AG08395 (cell line): ENCODE results near the gene CASKIN1.

ENCODE experiments used
- DNase-seq: peaks from one replicate; pipeline ENCODE4 v3.0.0; 2012; ENCODE audit warnings: mixed read lengths, low spot score

Gene CASKIN1

DNA sequence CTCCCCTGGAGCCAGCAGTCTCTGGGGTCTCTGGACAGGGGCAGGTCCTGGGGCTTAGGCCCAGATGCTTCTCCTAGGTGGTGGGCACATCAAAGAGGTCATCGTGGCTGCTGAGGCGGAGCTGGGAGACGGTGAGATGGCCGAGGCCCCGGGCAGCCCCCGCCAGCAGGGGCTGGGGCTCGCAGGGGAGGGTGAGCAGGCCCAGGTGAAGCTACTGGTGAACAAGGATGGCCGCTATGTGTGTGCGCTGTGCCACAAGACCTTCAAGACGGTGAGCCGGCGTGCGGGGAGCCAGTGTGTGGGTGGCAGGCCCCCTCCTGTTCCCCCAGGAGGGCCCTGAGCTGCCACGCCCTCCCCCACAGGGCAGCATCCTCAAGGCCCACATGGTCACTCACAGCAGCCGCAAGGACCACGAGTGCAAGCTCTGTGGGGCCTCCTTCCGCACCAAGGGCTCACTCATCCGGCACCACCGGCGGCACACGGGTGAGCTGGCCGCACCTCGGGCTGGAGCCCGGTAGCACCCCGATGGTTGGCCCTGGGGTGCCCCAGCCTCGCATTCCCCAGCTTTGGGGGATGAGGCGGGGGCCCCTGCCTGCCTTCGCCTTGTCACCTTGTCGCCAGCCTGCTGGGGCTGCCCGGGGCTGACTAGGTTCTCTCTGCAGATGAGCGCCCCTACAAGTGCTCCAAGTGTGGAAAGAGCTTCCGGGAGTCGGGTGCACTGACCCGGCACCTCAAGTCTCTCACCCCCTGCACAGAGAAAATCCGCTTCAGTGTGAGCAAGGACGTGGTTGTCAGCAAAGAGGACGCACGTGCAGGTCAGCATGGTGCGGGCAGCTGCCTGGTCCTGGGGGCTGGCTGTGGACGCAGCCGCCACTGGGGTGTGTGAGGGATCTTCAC is 35.9 kb upstream of the CASKIN1 start:
- no peak for DNase-seq

DNA sequence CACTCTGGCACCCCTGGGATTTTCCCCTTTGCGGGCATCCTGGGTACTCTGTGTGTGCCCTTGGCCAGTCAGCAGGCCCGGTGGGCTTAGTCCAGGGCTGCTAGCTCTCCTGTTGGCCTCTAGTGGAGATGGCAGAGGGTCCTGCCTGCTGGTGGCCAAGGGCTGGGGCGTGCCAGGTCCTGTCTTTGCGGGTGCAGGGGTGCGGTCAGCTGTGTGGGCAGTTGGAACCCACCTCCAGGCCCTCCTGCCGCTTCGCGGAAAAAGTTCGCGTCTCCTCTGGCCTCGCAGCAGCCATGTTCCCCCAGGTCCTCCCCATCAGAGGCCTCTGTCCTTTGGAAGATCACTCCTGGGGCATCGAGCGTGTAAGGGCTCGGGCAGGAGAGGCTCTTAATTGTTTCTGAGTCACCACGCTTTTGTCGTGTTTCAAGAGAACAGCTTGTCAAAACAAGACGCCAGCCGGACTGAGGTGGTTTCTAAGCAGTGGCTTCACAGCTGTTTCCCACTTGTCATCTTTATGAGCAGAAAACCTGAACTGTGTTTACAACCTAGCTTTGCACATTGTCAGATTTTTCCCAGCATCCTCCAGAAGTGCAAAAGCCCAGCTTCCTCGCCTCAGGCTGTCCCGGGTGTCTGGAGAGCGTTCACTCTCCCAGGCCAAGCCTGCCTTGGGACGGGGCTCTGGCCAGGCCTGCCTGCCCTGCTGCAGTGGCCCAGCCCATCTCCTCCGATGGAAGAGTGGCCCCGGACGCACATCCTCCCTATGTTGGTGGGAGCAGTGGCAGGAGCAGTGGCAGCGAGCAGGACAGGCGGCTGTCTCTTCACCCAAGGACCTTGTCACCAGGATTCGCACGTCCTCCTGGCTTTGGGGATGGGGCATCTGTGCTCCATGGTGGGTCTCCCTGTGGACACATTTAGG is 34.9 kb upstream of the CASKIN1 start:
- DNase-seq = no peak

DNA sequence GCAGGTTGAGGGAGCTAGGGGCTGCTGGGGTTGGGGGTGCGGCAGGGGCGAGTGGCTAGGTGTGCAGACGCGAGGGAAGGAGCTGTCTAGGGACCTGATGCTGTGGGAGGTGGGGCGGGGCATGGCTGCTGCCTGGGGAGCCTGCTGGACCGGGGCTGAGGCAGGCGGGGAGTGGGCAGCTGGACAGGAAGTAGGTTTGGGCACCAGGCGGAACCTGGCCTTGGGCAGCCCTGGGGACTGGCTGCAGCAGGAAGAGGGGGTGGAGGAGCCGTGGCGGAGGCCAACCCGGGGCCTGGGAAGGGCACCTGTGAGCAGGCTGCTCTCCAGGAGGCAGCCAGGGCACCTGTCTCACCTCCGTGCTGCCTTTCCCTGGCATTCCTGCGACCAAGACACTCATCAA is 34.0 kb upstream of the CASKIN1 start:
- no peak for DNase-seq

DNA sequence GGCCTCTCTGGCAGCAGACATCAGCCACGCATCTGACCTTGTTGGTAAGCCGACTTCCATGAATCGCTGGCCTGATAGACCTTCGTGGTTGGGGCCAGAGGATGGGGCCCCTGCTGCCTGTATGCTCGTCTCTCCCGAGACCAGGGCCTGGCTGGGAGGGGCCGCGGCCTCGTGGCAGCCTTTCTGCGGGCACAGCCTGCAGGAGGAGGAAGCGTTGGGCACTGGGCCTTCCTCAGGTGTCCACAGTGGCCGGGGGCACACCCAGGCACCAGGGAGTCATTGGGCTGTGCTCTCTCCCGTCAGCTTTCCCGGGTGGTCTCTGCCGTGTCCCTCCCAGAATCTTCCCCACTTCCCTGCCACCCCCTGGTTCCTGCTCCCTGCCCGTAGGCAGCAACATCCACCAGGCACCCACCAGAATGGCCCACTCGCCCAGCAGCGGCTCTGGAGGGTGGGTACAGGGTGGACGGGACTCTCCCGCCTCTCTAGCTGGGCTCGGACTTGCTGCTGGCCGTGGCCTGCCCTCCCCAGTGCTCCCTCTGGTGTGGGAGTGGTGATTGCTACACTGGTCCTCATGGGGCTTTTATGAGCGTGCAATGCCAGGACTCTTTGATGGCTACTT is 33.3 kb upstream of the CASKIN1 start:
- no peak for DNase-seq

DNA sequence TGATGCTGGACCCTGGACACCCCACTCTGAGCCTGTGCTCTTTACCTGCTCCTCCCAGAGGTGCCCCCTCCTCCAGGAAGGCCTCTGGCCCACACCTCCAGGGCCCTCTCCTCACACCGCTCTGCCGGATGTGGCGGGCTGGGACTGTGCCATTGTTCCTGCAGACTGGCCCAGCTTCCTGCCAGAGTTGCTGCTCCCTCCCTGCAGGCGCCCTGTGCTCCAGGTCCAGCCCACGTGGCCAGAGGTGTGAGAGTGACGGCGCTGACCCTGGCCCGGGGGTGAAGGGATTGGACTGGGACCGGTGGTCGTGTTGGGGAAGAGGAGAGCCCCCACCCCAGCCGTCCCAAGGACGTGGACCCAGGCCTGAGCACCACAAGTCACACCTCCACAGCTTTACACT is 32.7 kb upstream of the CASKIN1 start:
- DNase-seq = no peak

DNA sequence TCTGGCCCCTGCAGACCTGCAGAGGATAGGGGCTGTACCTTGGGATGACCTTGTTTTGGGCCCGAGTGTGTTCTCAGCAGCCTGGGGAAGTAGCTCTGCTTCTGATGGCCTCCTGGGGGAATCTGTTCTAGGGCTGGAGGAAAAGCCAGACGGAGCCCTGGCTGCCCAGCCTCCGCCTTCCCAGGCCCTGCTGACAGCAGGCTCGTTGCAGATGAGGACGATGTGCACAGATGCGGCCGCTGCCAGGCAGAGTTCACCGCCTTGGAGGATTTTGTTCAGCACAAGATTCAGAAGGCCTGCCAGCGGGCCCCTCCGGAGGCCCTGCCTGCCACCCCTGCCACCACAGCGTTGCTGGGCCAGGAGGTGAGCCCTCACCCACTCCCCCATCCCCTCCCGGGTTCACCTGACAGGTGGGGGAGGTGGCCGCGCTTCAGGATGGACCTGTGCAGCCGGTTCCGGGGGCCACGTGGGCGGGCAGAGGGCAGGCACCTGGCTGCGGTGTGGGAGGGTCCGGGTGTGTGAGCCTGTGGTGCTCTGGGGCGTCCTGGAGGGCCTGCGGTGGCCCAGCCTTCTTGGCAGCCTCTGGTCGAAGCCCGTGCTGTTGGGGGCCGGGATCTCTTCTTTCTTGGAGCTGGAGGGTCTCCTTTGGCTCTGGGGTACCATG is 31.9 kb upstream of the CASKIN1 start:
- no peak for DNase-seq

DNA sequence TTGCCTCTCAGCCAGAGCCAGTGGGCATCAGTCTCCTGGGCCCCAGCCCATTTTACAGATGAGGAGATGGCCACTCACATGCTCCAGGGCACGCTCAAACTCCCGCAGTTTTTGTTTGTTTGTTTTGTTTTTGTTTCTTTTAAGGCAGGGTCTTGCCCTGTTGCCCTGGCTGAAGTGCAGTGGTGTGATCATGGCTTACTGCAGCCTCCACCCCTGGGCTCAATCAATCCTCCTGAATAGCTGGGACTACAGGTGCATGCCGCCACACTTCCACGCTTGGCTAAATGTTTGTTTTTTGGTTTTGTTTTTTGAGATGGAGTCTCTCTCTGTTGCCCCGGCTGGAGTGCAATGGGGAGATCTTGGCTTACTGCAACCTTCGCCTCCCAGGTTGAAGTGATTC is 30.5 kb upstream of the CASKIN1 start:
- no peak for DNase-seq

DNA sequence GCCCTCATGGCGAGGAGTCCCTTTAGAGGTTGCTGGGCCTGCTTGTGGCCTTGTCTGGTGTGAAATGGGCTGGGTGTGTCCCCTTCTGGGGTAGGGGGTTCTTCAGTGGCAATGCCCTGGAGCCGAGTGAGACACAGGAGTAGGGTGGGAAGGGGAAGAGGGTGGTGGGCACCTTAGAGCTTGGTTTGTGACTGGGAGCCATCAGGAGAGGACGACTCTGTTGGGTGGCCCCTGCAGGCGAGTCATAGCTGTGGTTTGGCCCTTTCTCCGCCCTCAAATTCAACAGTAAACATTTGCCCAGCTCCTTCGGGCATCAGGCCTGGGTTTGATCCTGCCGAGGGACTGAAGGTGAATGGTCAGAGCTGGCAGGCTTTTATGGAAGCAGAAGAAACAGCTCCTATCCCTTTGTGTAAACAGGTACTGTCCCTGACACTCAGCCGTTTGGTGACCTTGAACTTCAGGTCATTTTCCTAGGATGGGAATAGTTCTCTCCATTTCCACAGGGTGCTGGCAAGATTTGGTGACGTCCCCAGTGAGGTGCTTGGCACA is 29.9 kb upstream of the CASKIN1 start:
- no peak for DNase-seq

DNA sequence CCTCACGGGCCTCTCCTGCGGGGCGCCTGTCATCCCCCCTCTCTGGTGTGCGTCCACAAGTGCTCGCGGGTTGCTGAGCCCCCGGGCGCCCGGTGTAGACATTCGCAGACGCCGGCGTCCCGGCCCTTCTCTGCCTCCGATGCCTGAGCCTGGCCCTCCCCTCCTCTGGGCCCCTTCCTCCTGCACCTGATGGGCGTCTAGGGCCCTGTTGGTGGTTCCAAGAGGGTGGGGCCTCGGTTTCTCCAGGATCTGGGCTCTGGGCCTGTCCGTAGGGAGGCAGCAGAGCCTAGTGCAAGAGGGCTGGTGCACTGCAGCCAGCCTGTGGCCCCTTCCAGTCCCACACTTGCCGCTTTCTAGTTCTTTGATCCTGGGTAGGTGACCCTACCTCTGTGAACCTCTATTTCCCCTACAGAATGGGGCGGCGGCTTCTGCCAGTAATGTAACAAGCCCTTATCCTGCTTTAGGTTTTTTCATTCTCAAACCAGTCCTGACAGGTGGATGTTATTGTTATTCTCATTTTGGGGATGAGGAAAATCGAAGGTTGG is 27.6 kb upstream of the CASKIN1 start:
- peak; percentile 68 for DNase-seq

DNA sequence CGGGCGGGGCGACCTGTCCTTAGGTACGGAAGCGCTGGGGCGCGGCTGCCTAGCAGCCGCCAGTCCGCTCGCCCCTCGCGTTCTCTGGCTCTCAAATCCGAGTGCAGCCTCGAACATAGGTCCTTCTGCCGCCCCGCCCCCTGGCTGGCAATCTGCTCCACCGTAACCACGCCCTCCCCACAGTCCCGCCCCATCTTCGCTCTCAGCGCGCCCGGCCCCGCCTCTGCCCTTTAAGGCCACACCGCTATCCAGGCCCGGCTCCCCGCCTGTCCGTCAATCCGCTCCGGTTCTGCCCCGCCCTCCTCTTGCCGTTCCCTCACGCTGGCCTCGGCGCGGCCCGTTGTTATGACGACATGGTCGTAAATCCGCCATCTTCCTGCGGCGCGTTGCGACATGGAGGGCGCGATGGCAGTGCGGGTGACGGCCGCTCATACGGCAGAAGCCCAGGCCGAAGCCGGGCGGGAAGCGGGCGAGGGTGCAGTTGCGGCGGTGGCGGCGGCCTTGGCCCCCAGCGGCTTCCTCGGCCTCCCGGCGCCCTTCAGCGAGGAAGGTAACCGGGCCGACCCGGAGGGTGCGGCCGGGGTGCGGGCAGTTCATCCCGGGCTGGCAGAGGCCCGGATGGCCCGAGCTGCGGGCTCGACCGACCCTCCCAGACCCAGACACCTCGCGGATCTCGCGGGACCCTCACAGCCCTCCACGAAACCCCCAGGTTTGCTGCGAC is 27.0 kb upstream of the CASKIN1 start, which contains the start of gene E4F1:
TSS of gene E4F1 (plus strand) at position 371 of the 721 bp plus-strand sequence. CDS start at position 394, 23 bp downstream.
- peak; percentile 99 for DNase-seq

DNA sequence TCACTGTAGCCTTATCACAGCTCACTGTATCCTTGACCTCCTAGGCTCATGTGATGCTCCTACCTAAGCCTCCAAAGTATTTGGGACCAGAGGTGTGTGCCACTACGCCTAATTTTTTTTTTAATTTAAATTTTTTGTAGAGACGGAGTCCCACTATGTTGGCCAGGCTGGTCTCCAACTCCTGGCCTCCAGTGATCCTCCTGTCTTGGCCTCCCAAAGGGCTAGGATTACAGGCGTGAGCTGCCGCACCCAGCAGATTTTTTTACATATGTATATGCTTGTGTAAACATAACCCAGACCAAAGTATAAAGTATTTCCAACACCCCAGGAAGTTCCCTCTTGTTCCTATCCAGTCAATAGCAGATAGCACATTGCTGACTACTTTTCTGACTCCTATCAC is 19.9 kb upstream of the CASKIN1 start:
- no peak for DNase-seq

DNA sequence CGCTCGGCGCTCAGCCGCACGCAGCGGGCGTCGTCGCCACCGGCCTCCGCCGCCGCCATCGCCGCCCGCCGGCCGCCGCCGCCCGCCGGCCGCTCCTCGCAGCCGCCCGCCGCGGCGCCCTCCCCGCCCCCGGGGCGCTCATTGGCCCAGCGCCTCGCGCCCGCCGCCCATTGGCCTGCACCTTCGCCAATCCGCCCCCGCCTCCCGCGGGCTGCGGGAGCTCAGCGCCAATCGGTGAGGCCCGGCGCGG is 18.2 kb upstream of the CASKIN1 start, which contains the start of gene PGP:
TSS of gene PGP (minus strand) at position 122 of the 250 bp plus-strand sequence. CDS start at position 59, 63 bp downstream.
- DNase-seq = no peak

DNA sequence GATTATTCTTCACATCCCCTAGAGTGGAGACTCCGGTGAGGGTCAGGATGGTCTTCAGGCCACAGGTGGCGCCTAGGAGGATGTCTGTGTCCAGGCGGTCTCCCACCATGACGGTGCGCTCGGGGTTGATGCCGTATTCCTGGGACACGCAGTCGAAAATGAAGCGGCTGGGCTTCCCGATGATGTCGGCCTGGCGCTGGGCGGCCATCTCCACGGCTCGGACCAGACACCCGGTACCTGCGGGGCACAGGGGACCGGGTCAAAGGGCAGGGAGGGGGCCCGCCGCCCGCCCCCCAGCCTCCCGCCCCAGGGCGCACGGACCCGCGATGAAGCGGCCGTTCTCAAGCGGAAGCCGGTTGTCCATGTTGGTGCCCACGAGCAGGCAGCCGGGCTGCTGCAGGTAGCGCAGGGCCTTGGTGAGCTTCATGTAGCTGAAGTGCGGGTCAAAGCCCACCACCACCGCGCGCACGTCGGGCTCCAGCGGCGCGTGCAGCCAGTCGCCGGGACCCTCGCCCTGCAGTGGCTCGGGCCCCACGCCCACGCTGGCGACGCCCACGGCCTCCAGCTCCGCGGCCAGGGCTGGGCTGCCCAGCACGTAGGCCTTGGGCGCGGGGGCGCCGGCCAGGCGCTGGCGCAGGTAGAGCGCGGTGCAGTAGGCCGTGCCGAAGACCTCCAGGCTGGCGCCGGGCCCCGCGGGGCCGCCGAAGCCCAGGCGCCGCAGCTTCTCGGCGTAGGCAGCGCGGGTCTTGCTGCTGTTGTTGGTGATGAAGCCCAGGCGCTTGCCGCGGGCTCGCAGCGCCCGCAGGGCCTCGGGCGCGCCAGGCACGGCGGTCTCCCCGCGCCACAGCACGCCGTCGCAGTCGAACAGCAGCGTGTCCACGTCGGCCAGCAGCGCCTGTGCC is 17.7 kb upstream of the CASKIN1 start:
- DNase-seq = no peak

DNA sequence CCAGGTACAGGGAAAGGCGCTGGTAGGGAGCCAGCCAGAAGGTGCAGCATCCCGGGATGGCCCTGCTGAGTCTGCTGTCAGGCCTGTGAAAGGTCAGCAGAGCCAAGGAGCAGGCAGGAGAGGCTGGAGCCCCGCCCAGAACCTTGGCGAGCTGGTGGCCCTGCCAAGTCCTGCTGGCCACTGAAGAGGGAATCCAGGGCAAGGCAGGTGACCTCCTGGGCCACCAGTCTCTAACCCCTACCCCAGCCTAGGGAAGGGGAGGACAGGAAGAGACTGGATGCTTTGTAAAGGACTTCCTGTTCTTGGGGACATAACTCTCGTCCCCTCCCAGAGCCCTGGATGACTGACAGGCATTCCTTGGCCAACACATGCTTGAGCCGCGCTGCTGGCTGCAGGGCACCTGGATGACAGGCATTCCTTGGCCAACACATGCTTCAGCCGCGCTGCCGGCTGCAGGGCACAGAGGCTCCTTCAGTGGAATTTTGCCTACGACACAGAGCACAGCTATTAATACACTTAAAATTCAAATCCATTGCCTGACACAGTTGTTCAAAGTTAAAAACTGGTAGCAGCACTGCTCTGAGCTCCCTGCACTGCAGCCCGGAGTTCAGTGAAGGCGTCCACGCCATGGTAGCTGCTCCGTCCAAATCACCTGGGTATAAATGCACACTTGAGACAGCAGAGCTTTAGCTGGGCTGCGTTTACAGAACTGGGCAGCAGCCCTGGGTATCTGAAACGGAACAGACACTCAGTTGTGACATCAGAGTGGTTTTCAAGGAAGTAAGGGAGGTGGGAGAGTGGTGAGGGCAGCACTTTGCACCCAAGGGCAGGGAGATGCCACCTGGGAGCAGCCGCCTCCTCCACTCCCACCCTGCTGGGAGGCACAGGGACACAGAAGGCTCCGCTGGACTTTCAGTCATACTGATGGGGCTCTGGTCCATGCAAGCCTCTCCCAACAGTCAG is 16.2 kb upstream of the CASKIN1 start:
- no peak for DNase-seq

DNA sequence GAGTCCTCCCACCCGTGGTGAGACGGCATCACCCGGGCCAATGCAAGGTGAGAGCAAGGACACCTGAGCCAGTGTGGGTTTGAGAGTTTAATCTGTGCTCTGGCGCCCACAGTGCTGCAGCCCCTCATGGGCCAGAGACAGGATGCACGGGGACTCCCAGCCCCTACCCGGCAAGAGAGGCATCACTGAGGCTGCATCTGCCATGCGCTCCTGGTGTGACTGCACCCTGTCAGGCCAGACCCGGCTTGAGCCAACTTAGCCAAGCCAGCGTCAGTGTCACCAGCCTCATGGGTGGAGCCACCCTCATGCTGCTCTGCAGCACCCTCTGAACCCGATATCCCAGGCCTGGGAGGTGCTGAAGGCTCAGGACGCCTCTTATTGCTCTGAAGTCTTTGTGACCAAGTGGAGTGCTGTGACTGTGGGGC is 15.5 kb upstream of the CASKIN1 start:
- no peak for DNase-seq

DNA sequence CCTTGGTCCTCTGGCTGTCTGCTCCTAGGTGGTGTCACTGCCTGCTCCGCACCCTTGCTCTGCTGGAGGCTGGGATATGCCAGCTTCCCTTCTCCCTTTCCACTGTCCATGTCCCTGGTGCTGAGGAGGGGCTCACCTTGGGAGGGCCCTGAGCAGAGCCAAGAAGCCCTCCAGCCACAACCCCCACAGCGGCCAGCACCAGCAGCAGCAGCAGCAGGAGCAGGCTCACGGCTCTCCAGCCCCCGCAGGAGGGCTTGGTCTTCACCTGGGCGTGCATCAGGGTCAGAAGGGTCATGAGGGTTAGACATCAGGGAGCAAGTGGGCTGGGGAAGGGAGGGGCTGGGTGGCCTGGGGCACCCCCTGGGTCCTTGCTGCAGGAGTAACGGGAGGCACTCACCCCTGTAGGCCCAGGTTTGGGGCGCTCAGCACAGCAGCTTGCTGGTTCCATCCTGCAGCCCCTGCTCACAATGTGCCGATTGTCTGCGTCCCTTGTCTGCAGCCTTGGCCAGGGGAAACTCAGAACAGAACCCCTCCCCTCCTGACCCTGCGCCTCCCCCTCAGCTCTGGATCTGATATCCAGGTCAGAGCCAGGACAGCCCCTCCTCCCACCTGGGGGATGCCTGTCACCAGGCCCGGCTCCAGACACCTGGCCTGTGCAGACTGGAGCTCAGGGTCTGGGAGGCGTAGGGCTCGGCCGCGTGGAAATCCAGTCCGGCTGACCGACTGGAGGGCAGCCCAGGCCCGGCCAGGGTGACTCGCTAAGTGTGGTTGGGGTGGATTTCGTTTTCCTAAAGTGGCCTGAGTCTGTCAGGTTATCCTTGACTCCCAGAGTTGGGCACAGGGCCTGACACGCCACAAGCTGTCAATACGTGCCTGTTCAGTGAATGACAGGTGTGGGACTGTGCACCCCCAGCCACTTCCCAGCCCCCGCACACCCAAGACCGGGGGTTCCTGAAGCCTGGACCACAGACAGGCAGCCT is 14.3 kb upstream of the CASKIN1 start, which contains the start of gene BRICD5:
TSS of gene BRICD5 (minus strand) at position 478 of the 980 bp plus-strand sequence. CDS start at position 448, 30 bp downstream.
- DNase-seq = no peak

DNA sequence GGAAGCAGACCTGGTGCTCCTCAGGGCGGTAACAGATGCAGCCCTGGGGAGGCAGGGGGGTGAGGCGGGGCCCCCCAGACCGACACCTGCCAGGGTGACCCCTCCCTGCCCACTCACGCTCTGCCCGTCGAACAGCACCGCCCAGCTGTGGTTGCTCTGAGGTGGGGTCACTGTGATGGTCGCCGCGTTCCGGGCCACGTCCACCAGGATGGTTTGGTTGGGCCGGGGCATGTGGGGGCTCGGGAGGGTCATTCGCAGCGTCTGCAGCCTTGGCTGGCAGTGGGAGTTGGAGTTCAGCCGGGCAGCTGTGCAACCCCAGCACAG is 13.6 kb upstream of the CASKIN1 start:
- no peak for DNase-seq
